Activated CD4-positive, alpha-beta memory T cell treated with anti-CD3 and anti-CD28 coated beads, Interleukin-2, amount 10 ng/mL, durations not matched to agents 7 days and 5 days (primary cell): Measurements from ENCODE around the gene TRAF1. TPM values are rescaled to one million over a fixed set of nuclear protein-coding genes. Genes with fewer than 3 reads are reported as not detected.

Experiments
- CTCF ChIA-PET: fragments of 350-600 bp; sonication (Branson Sonifier 250); formaldehyde crosslinking; loops from one replicate; lab custom pipeline; 2021; ENCODE audit warnings: antibody characterized with exemption, inconsistent platforms; lab: Charles Lee
- POLR2A ChIA-PET: fragments of 350-600 bp; sonication (Branson Sonifier 250); formaldehyde crosslinking; loops from one replicate; lab custom pipeline; 2021; ENCODE audit warnings: antibody characterized with exemption; lab: Charles Lee
- DNase-seq: peaks from one replicate; pipeline ENCODE4 v3.0.0-alpha.2; 2020
- H3K27ac Mint-ChIP-seq: one replicate; pipeline ENCODE4 v1.8.0; 2021; ENCODE audit warnings: mild to moderate bottlenecking, mixed read lengths
- H3K27me3 Mint-ChIP-seq: one replicate; pipeline ENCODE4 v1.8.0; 2021; ENCODE audit warnings: mixed read lengths
- H3K36me3 Mint-ChIP-seq: one replicate; pipeline ENCODE4 v1.8.0; 2021; ENCODE audit warnings: low read depth, mixed read lengths
- H3K4me1 Mint-ChIP-seq: one replicate; pipeline ENCODE4 v1.8.0; 2021; ENCODE audit warnings: mixed read lengths
- H3K4me3 Mint-ChIP-seq: one replicate; pipeline ENCODE4 v1.8.0; 2021; ENCODE audit warnings: mild to moderate bottlenecking, mixed read lengths
- H3K9me3 Mint-ChIP-seq: one replicate; pipeline ENCODE4 v1.8.0; 2021; ENCODE audit warnings: mixed read lengths
- total RNA-seq, 2 experiments: library from RNA; stranded (reverse); gene quantifications; one replicate each; pipeline ENCODE4 v1.2.3, GENCODE V29; 2021

The TRAF1 gene
- total RNA-seq, 2 experiments from 2014 or later: 73.6 to 74.3 TPM

DNA sequence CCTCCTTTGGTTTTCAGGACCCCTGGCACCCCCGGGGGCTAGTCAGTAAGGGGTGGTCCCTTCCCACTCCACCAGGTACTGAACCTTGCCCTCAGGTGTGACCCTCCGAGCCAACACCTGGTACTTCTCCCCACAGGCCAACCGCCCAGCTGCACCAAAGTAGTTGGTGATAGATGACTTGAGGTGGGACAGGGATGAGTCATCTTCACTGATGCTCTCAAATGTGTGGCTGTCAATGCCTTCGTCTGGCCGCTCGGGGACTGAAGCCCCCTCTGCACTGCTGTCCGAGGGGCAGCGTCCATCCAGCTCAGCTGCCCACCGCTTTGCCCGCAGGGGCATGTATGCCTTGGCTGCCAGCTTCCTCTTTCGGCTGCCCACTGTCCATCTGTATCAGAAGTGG is 68.7 kb downstream of the TRAF1 start:
- H3K9me3 Mint-ChIP-seq: no peaks in the 10 kb centered on the region
- H3K27me3 Mint-ChIP-seq: no peaks in the 10 kb centered on the region
- no peak for DNase-seq
- H3K4me1 Mint-ChIP-seq: peaks cover 3% of the 10 kb centered on the region
- H3K36me3 Mint-ChIP-seq: peaks cover 91% of the 10 kb centered on the region
- CTCF ChIA-PET: no interaction called here
- POLR2A ChIA-PET: interaction anchor here (1.6 to 7.0 kb wide), 4 partner anchors 10 to 64 kb away, joined by 6 to 59 read pairs (median 12); partner anchors contain the start of genes FBXW2 and PSMD5
- no peak overlapping the region for H3K4me3 Mint-ChIP-seq
- no peak overlapping the region for H3K27ac Mint-ChIP-seq

DNA sequence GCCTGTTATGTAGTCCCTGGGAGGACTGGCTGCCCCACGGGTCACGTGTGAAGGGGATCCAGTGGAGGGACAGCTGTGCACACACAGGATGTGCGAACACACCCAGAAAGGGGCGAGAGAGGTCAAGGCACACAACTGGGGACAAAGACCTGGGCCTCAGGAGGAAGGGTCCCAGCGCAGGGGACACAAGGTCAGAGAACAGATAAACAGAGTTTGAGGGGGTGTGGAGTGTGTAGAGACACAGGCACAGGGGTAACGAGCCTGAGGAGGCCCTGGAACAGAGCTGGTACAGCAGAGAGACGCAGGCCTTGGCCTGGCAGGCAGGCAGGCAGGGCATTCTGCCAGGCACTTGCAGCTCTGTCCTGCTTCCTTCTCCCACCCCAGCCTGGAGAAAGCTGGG is 69.1 kb downstream of the TRAF1 start:
- Mint-ChIP-seq H3K27ac (no peak overlapping the region), H3K4me3 (no peak overlapping the region), H3K36me3 (peaks cover 91% of the 10 kb centered on the region), H3K4me1 (peaks cover 6% of the 10 kb centered on the region), H3K27me3 (no peaks in the 10 kb centered on the region), H3K9me3 (no peaks in the 10 kb centered on the region)
- no peak for DNase-seq
- ChIA-PET POLR2A (interaction anchor here (1.6 to 7.0 kb wide), 4 partner anchors 11 to 64 kb away, joined by 6 to 59 read pairs (median 12); partner anchors contain the start of genes FBXW2 and PSMD5), CTCF (no interaction called here)

GRCh38 chr9:120856700-120857099 is 69.9 kb downstream of the TRAF1 start:
- Mint-ChIP-seq H3K9me3 (no peaks in the 10 kb centered on the region), H3K27me3 (no peaks in the 10 kb centered on the region), H3K4me1 (peaks cover 6% of the 10 kb centered on the region), H3K27ac (no peak overlapping the region), H3K4me3 (no peak overlapping the region), H3K36me3 (peaks cover 88% of the 10 kb centered on the region)
- POLR2A ChIA-PET: interaction anchor here (1.1 to 7.0 kb wide), 6 partner anchors 9 to 63 kb away, joined by 3 to 59 read pairs (median 6); partner anchors contain the start of genes FBXW2 and PSMD5
- CTCF ChIA-PET: interaction anchor here (1.2 kb wide), 1 partner anchor 17 kb away, joined by 4 read pairs; no protein-coding TSS in a partner anchor
- no peak for DNase-seq

- ChIA-PET POLR2A (interaction anchor here (0.7 to 7.0 kb wide), 7 partner anchors 7 to 62 kb away, joined by 3 to 59 read pairs (median 4); partner anchors contain the start of genes FBXW2 and PSMD5), CTCF (interaction anchor here (1.2 kb wide), 1 partner anchor 17 kb away, joined by 4 read pairs; no protein-coding TSS in a partner anchor)
- Mint-ChIP-seq H3K27ac (peak overlapping the region; percentile 37), H3K9me3 (no peaks in the 10 kb centered on the region), H3K4me3 (no peak overlapping the region), H3K4me1 (peaks cover 6% of the 10 kb centered on the region), H3K36me3 (peaks cover 89% of the 10 kb centered on the region), H3K27me3 (no peaks in the 10 kb centered on the region)
- no peak for DNase-seq
Measured at GRCh38 chr9:120855827-120856670, 70.5 kb downstream of the TRAF1 start.

- no peaks in the 10 kb centered on the region for H3K27me3 Mint-ChIP-seq
- H3K4me3 Mint-ChIP-seq: no peak overlapping the region
- DNase-seq: no peak
- H3K9me3 Mint-ChIP-seq: no peaks in the 10 kb centered on the region
- peaks cover 84% of the 10 kb centered on the region for H3K36me3 Mint-ChIP-seq
- peaks cover 9% of the 10 kb centered on the region for H3K4me1 Mint-ChIP-seq
- CTCF ChIA-PET: no interaction called here
- H3K27ac Mint-ChIP-seq: peak overlapping the region; percentile 4
- POLR2A ChIA-PET: interaction anchor here (1.5 to 7.0 kb wide), 3 partner anchors 9 to 11 kb away, joined by 4 to 59 read pairs (median 11); partner anchors contain the start of gene PSMD5
Measured at GRCh38 chr9:120854596-120855327, 71.8 kb downstream of the TRAF1 start.

- peaks cover 81% of the 10 kb centered on the region for H3K36me3 Mint-ChIP-seq
- H3K4me1 Mint-ChIP-seq: peaks cover 10% of the 10 kb centered on the region
- ChIA-PET CTCF (interaction anchor here (1.3 kb wide), 1 partner anchor 97 kb away, joined by 6 read pairs; no protein-coding TSS in a partner anchor), POLR2A (interaction anchor here (0.7 to 2.2 kb wide), 7 partner anchors 12 to 83 kb away, joined by 3 to 10 read pairs (median 3); no protein-coding TSS in a partner anchor)
- DNase-seq: no peak
- no peaks in the 10 kb centered on the region for H3K27me3 Mint-ChIP-seq
- H3K4me3 Mint-ChIP-seq: no peak overlapping the region
- no peak overlapping the region for H3K27ac Mint-ChIP-seq
- no peaks in the 10 kb centered on the region for H3K9me3 Mint-ChIP-seq
Measured at GRCh38 chr9:120853198-120853597, 73.4 kb downstream of the TRAF1 start.

Other genes starting within 250 kb of the TRAF1 start
- 10 to 100 TPM; 10.6 TPM for gene MEGF9, start 212.3 kb downstream of the TRAF1 start, total RNA-seq
- 10 to 100 TPM; 90.0 to 90.7 TPM for gene FBXW2, start 133.4 kb downstream of the TRAF1 start, total RNA-seq
- 10 to 100 TPM; 51.8 to 64.0 TPM for gene PSMD5, start 83.9 kb downstream of the TRAF1 start, total RNA-seq
- 100 to 1,000 TPM; 229 TPM for gene PHF19, start 49.6 kb downstream of the TRAF1 start, total RNA-seq
- 1 to 10 TPM; 1.8 to 2.1 TPM for gene C5, start 123.5 kb upstream of the TRAF1 start, total RNA-seq
- 10 to 100 TPM; 84.1 to 86.9 TPM for gene CNTRL, start 148.2 kb upstream of the TRAF1 start, total RNA-seq